ENCODE data around the gene SPON1. TPM values are rescaled to one million over a fixed set of nuclear protein-coding genes. Genes with fewer than 3 reads are reported as not detected.
A peak's percentile ranks its signal among the peaks of the same experiment; 100 is the strongest.
"Not testable (repeated sequence)": the region's sequence is repeated elsewhere in the genome, so short reads cannot be mapped to it uniquely, and the experiment has no call there.

SPON1 gene
- total RNA-seq, 1 experiment from 2014 or later, result not detected

GRCh38 chr11:13983081-13983751 is 20.7 kb downstream of the SPON1 start:
- DNase-seq (ENCODE audit: low spot score), result no peak

- DNase-seq (ENCODE audit: low spot score), result no peak
Observed at GRCh38 chr11:13984616-13985450, 22.3 kb downstream of the SPON1 start.

GRCh38 chr11:13986695-13987094 is 24.2 kb downstream of the SPON1 start:
- not testable (repeated sequence) for DNase-seq (ENCODE audit: low spot score)

- peak; percentile 90 for DNase-seq (ENCODE audit: low spot score)
Observed at GRCh38 chr11:13992158-13992856, 29.8 kb downstream of the SPON1 start.

- DNase-seq (ENCODE audit: low spot score), result no peak
Observed at GRCh38 chr11:13993096-13993765, 30.7 kb downstream of the SPON1 start.

- no peak for DNase-seq (ENCODE audit: low spot score)
Observed at GRCh38 chr11:13997881-13998280, 35.4 kb downstream of the SPON1 start.

GRCh38 chr11:13999704-14000103 is 37.2 kb downstream of the SPON1 start:
- DNase-seq (ENCODE audit: low spot score), result no peak

GRCh38 chr11:14001597-14001996 is 39.1 kb downstream of the SPON1 start:
- no peak for DNase-seq (ENCODE audit: low spot score)

- no peak for DNase-seq (ENCODE audit: low spot score)
Observed at GRCh38 chr11:14007566-14007965, 45.0 kb downstream of the SPON1 start.

GRCh38 chr11:14010665-14011064 is 48.1 kb downstream of the SPON1 start:
- no peak for DNase-seq (ENCODE audit: low spot score)

GRCh38 chr11:14012846-14013245 is 50.3 kb downstream of the SPON1 start:
- no peak for DNase-seq (ENCODE audit: low spot score)

GRCh38 chr11:14015711-14016110 is 53.2 kb downstream of the SPON1 start:
- peak; percentile 86 for DNase-seq (ENCODE audit: low spot score)

- DNase-seq (ENCODE audit: low spot score), result no peak
Observed at GRCh38 chr11:14018441-14018840, 55.9 kb downstream of the SPON1 start.

GRCh38 chr11:14021738-14022137 is 59.2 kb downstream of the SPON1 start:
- DNase-seq (ENCODE audit: low spot score), result no peak

- DNase-seq (ENCODE audit: low spot score), result no peak
Observed at GRCh38 chr11:14022251-14022650, 59.7 kb downstream of the SPON1 start.

- no peak for DNase-seq (ENCODE audit: low spot score)
Observed at GRCh38 chr11:14022821-14023220, 60.3 kb downstream of the SPON1 start.

- no peak for DNase-seq (ENCODE audit: low spot score)
Observed at GRCh38 chr11:14026961-14027360, 64.4 kb downstream of the SPON1 start.

- no peak for DNase-seq (ENCODE audit: low spot score)
Observed at GRCh38 chr11:14027525-14027924, 65.0 kb downstream of the SPON1 start.

- DNase-seq (ENCODE audit: low spot score), result peak; percentile 70
Observed at GRCh38 chr11:14029440-14029839, 66.9 kb downstream of the SPON1 start.

- DNase-seq (ENCODE audit: low spot score), result peak; percentile 53
Observed at GRCh38 chr11:14029971-14030920, 67.7 kb downstream of the SPON1 start.

- DNase-seq (ENCODE audit: low spot score), result not testable (repeated sequence)
Observed at GRCh38 chr11:14035526-14035925, 73.0 kb downstream of the SPON1 start.
